GM18508 (cell line): ENCODE data around the gene TP53BP1.

Experiments used
- ATAC-seq: cut with Tn5 transposase; IDR thresholded peaks from one replicate; pipeline ENCODE4 v1.9.1; 2021; ENCODE audit warnings: moderate number of reproducible peaks; ENCODE audit not compliant: insufficient read depth, unreplicated experiment

Gene TP53BP1

GRCh38 chr15:43519196-43519595 is 26.2 kb upstream of the TP53BP1 start:
- ATAC-seq, result no peak

DNA sequence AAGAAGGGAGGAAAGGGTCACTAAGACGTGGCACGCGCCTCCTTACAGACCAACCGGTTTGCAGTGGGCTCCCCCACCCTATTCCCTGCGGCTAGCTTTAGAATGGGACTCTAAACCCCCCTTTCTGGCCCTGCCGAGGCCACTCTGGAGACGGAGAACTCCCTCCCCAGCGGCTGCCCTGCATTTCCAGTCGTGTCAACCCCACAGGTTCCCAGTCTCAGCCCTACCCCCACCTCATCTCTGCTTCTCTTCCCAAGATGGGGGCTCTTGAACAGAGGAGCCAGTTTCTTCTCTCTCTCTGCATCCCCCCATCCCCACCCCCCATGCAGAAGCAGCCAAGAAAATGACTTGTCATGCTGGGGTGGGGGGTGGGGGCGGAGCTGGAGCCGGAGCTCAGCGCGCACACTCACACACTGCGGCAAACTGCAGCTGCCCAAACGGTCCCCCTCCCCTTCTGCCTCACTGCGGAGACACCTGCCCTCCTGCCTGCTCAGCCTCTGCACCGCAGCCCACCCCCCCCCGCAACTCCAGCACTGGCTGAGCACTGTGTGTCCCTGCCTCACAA is 25.3 kb upstream of the TP53BP1 start:
- no peak for ATAC-seq

GRCh38 chr15:43517354-43518196 is 24.6 kb upstream of the TP53BP1 start, which contains the start of gene MAP1A:
TSS of gene MAP1A (plus strand) at chr15:43517608. CDS start at chr15:43521474, 3,866 bp downstream.
- ATAC-seq, result no peak

DNA sequence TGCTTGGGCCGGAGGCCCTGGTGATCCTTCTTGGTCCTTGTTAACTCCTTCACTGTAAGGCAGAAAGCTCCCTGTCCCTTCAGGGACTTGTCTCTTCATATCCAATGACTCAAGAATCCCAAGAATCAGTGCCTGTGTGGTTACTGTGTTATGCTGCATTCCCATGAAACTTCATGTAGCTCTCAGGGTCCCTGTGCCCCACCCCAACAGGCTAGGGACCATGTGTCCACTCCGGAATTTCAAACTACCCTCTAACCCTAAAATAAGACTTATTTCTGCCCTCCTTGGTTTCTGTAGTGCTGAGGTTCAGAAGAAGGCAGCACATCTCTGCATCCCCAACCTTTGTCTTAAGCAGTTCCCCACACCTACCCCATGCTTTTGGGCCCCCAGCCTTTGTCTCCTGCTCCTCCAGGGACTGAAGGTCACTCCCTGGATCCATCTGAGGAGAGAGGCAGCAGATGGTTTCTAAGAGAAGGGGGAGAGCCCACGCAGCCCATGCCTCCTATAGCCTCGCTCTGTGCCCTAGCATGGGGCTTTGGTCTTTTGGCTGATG is 23.9 kb upstream of the TP53BP1 start:
- ATAC-seq, result no peak

- no peak for ATAC-seq
These were observed 23.2 kb upstream of the TP53BP1 start for GRCh38 chr15:43516185-43516584.

- no peak for ATAC-seq
These were observed 22.8 kb upstream of the TP53BP1 start for GRCh38 chr15:43515741-43516140.

DNA sequence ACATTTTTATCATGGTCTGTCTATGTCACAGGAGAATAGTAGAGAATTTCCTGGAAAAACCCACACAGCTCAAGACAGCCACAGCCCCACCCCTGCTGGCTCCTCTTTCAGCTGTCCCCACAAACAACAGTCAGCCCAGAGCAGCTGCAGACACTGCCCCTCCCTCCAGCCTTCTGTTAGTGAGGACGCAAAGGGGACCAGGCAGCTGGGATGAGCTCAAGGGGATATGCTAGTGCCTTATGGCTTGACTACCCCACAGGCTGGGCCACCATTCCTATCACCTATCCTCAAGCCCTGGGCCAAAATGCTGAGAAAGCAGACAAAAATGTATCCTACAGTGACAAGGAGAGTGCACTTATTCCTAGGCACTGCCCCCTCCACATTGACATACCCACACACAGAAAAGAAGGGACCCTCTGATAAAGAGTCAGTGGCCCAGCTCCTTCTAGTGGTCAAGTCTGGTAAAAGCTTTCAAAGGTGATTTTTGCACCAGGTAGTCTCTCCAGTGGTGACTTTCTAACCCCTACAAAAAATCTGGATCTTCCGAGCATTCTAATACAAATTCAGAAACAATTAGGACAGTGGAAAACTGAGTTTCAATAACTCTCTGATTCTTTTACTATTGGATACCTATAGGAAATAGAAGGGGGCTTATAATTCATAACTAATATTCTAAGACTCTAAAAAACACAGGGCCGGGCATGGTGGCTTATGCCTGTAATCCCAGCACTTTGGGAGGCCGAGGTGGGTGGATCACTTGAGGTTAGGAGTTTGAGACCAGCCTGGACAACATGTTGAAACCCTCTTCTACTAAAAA is 21.5 kb upstream of the TP53BP1 start:
- ATAC-seq, result no peak

DNA sequence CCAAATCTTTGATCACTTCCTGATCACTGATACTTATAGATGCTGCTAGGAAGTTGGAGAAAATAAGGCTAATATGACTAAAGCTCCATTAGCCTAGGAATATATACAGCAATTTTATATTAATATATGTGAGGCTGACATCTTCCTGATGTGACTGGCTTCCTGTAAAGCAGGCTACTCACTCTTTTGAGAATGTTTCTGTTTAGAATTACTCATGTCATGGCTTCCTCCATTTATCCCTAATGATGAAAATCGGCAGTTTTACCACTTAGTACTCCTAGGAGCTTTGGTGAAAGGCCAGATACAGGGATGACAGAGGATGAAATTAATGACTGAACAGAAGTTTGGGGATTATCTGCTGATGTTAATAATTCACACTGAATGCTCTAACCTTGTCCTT is 20.6 kb upstream of the TP53BP1 start:
- no peak for ATAC-seq

- no peak for ATAC-seq
These were observed 18.3 kb upstream of the TP53BP1 start for GRCh38 chr15:43511012-43511885.

DNA sequence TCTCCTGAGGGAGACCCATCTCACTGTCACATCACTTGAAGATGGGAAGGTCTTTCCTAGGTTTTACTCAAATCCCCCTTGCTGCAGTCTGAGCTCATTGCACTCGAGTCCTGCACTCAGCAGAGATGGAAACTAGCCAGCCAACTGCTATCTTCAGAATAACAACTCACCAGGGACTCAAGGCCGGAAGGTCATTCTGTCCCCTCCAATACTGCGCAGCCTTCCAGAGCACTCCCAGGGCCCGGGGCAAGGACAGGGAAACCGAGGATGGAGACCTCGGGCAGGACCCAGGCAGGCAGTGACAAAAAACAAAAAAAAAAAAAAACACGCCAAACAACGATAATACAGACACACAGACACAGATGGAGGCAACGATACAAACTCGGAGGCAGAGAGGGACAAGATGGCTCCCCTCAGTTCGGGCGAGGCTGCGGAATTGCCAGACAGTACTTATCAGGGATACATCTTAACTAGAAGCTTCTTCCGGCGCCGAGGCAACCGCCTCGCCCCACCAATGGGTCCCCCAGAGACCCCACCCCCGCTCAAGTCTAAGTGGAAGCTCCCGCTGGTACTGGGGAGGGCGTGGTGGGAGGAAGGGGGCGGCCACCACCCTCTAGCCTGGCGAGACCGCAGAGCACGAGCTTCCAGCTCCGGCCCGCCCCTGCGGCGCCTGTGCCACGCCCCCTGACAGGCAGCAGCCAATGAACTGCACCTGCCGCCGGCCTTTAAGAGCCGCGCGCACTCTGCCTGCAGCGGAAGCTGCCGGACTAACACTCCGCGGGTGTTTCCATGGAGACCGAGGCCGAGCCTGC is 17.4 kb upstream of the TP53BP1 start:
- peak; percentile 82 for ATAC-seq

DNA sequence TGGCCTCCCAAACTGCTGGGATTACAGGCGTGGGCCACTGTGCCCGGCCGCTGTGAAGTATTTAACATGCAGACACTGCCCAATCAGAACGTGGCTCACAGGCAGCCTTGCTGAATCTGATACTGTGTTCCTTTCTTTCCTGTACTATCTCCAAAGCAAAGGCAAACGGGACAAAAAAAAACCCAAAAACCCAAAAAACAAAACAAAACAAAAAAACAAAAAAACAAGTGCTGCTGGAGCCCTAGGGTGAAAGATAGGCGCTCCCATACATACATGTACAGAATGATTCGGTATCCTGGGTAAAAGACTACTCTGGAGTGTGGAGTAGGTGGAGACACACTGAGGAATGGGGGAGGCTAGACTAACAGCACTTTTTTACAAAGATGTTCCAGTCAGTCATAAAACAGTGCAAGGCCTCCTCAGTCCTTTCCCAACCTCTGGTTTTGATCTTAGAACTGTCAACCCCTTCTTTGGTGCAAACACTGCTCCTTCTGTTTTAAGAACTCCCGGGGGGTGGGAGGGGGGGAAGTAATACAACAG is 16.8 kb upstream of the TP53BP1 start:
- ATAC-seq, result no peak

DNA sequence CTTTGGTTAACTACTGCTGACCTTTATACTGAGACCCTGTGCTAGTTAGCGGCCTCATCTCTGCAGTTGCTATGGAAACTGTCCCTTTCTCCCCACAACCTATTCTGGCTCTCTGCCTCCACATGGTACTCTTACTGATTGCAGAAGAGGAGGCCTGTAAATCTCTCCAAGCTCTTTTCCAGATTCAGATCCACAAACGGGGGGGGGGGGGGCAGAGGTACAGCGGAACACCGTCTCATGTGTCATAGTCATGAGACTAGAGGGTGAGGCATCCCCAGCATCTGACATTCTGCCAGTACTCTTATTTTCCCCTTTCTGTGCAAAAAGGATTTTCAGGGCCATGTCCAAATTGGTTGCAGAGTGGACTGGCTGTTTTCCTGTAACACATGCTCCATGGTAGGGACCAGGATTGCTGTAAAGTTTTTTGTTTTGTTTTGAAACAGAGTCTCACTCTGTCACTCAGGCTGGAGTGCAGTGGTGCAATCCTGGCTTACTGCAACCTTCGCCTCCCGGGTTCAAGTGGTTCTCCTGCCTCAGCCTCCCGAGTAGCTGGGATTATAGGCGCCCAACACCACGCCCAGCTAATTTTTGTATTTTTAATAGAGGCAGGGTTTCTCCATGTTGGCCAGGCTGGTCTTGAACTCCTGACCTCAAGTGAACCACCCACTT is 16.2 kb upstream of the TP53BP1 start:
- no peak for ATAC-seq

- no peak for ATAC-seq
These were observed 15.5 kb upstream of the TP53BP1 start for GRCh38 chr15:43508421-43508820.

DNA sequence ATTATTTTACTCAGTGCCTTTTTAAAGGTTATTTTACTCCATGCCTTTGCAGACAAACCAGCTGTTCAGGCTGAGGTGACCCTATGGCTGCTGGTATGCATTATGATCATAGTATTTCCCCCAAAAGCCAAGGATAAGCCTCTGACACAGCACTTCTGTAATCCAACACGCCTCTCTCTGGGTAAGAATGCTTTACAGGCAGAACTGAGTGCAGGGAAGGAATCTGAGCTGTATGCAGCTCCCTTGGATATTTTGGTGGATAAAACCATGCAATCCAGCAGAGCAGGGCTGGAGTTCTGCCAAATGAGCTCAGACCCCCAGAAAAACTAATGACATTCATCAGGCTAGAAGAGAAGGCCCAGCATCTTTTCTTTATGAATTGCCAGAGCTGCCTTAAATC is 12.8 kb upstream of the TP53BP1 start:
- ATAC-seq, result no peak

GRCh38 chr15:43499635-43500034 is 6.7 kb upstream of the TP53BP1 start:
- no peak for ATAC-seq

GRCh38 chr15:43498990-43499389 is 6.0 kb upstream of the TP53BP1 start:
- ATAC-seq, result no peak

- ATAC-seq, result no peak
These were observed 932 bp upstream of the TP53BP1 start for GRCh38 chr15:43493703-43494472.
